Caco-2 (cell line): ENCODE results near the gene MVB12B. TPM values are rescaled to one million over a fixed set of nuclear protein-coding genes. Genes with fewer than 3 reads are reported as not detected.

ENCODE experiments used
- BruUV-seq: library from RNA; stranded (reverse); fragments of 400-500 nt; replicated peaks from 2 replicates; lab custom pipeline; 2021; lab: Mats Ljungman, UMichigan
- CTCF ChIA-PET: fragments of 300-600 bp; sonication (Branson Sonifier 250); formaldehyde crosslinking; loops from one replicate; lab custom pipeline; 2022; ENCODE audit warnings: antibody characterized with exemption; lab: Charles Lee
- POLR2A ChIA-PET: fragments of 300-600 bp; sonication (Branson Sonifier 250); formaldehyde crosslinking; loops from one replicate; lab custom pipeline; 2022; ENCODE audit warnings: antibody characterized with exemption; lab: Charles Lee
- DNase-seq, 2 experiments: peaks; one replicate each; pipeline versions ENCODE4 v3.0.0 to v3.0.0-alpha.2; 2020 to 2022
- H3K27me3 ChIP-seq: replicated peaks from 2 replicates; pipeline ENCODE4 v1.6.0; 2011; ENCODE audit warnings: low read length; ENCODE audit not compliant: control insufficient read depth, insufficient read depth
- H3K36me3 ChIP-seq: 2 replicates; pipeline ENCODE4 v1.5.1; 2011; ENCODE audit warnings: low read length; ENCODE audit not compliant: control insufficient read depth, insufficient read depth
- H3K4me1 ChIP-seq: fragments of 250-450 bp; sonication (Bioruptor Pico); 2 replicates; pipeline ENCODE4 v1.5.1; 2020; ENCODE audit warnings: mild to moderate bottlenecking
- H3K4me3 ChIP-seq: 2 replicates; pipeline ENCODE4 v1.5.1; 2011; ENCODE audit warnings: low read depth, mild to moderate bottlenecking, control low read depth, low read length
- H3K9me3 ChIP-seq: fragments of 250-450 bp; sonication (Bioruptor Pico); 2 replicates; pipeline ENCODE4 v1.5.1; 2020; ENCODE audit warnings: mild to moderate bottlenecking, moderate library complexity
- H3K27ac Mint-ChIP-seq: one replicate; pipeline ENCODE4 v1.8.0; 2022; ENCODE audit warnings: mixed read lengths; ENCODE audit not compliant: unreplicated experiment
- H3K27me3 Mint-ChIP-seq: one replicate; pipeline ENCODE4 v1.8.0; 2022; ENCODE audit warnings: mixed read lengths; ENCODE audit not compliant: insufficient read depth, unreplicated experiment
- H3K36me3 Mint-ChIP-seq: one replicate; pipeline ENCODE4 v1.8.0; 2022; ENCODE audit warnings: mild to moderate bottlenecking, mixed read lengths; ENCODE audit not compliant: insufficient read depth, unreplicated experiment
- H3K4me1 Mint-ChIP-seq: one replicate; pipeline ENCODE4 v1.8.0; 2022; ENCODE audit warnings: low read depth, mixed read lengths; ENCODE audit not compliant: unreplicated experiment
- H3K4me3 Mint-ChIP-seq: one replicate; pipeline ENCODE4 v1.8.0; 2022; ENCODE audit warnings: mild to moderate bottlenecking, moderate library complexity, mixed read lengths; ENCODE audit not compliant: unreplicated experiment
- H3K9me3 Mint-ChIP-seq: one replicate; pipeline ENCODE4 v1.8.0; 2022; ENCODE audit warnings: mixed read lengths; ENCODE audit not compliant: unreplicated experiment
- intact Hi-C: fragments of 100-400 bp; cut with micrococcal nuclease; formaldehyde crosslinking; loops from one replicate; pipeline ENCODE4 v1.10.0; 2022; ENCODE audit not compliant: unreplicated experiment
- total RNA-seq: library from RNA; stranded (reverse); gene quantifications from 2 replicates; pipeline ENCODE4 v1.2.3, GENCODE V29; 2022
- TF ChIP-seq, protein P1 (sequence below), 2 experiments: fragments of 200-600 bp in 1 of 2; IDR thresholded peaks; 1 replicate in 1 of 2; 2 replicates in 1 of 2; pipeline versions ENCODE4 v1.5.1 to v1.8.0; 2011 to 2022; ENCODE audit warnings: antibody characterized with exemption in 1 of 2, control low read depth in 1 of 2, inconsistent platforms in 1 of 2, low read depth in 1 of 2, low read length in 1 of 2, mild to moderate bottlenecking in 1 of 2, moderate library complexity in 1 of 2; ENCODE audit not compliant: insufficient read depth in 1 of 2, severe bottlenecking in 1 of 2, unreplicated experiment in 1 of 2

MVB12B gene
- total RNA-seq, 1 experiment from 2014 or later, result 24.4 TPM

GRCh38 chr9:126431077-126431742, 104.6 kb downstream of the MVB12B start:
- no peak overlapping the region for H3K4me3 ChIP-seq
- no peaks in the 10 kb centered on the region for H3K4me1 Mint-ChIP-seq
- DNase-seq, result no peak
- no peaks in the 10 kb centered on the region for H3K36me3 ChIP-seq
- TF ChIP-seq, protein P1, sequence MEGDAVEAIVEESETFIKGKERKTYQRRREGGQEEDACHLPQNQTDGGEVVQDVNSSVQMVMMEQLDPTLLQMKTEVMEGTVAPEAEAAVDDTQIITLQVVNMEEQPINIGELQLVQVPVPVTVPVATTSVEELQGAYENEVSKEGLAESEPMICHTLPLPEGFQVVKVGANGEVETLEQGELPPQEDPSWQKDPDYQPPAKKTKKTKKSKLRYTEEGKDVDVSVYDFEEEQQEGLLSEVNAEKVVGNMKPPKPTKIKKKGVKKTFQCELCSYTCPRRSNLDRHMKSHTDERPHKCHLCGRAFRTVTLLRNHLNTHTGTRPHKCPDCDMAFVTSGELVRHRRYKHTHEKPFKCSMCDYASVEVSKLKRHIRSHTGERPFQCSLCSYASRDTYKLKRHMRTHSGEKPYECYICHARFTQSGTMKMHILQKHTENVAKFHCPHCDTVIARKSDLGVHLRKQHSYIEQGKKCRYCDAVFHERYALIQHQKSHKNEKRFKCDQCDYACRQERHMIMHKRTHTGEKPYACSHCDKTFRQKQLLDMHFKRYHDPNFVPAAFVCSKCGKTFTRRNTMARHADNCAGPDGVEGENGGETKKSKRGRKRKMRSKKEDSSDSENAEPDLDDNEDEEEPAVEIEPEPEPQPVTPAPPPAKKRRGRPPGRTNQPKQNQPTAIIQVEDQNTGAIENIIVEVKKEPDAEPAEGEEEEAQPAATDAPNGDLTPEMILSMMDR (IDR thresholded peaks at IDR 0.05; ENCODE audit: insufficient read depth in 1 of 2, low read depth in 1 of 2, low read length in 1 of 2, severe bottlenecking in 1 of 2, unreplicated experiment in 1 of 2), result no peak
- H3K27me3 ChIP-seq, result no peaks in the 10 kb centered on the region
- BruUV-seq, result no TSS peak
- H3K27ac Mint-ChIP-seq, result no peak overlapping the region
- no peaks in the 10 kb centered on the region for H3K9me3 Mint-ChIP-seq
- H3K9me3 ChIP-seq, result no peaks in the 10 kb centered on the region
- no peak overlapping the region for H3K4me3 Mint-ChIP-seq
- no peaks in the 10 kb centered on the region for H3K4me1 ChIP-seq
- CTCF ChIA-PET, result no interaction called here
- POLR2A ChIA-PET, result no interaction called here
- no peaks in the 10 kb centered on the region for H3K36me3 Mint-ChIP-seq
- intact Hi-C loops, result no loop called here
- no peaks in the 10 kb centered on the region for H3K27me3 Mint-ChIP-seq

DNA sequence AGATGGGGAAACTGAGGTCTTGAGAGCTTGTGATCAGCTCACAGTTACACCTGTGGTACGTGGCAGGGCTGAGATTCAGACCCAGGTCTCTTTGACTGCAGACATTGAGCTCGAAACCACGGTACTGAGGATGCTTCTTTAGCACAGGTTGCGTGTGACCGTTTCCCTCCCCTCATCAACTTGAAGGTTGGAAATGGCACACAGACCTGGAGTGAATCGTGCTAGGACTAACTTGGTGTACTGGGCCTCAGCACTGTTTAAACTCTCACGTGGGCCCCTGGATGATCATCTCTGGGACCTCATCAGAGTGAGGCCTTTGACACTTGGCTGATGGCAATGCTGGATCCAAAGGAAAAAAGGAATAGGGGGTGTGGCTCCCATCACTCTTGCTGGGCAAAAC, 106.0 kb downstream of the MVB12B start:
- Mint-ChIP-seq H3K27ac (no peak overlapping the region), H3K27me3 (no peaks in the 10 kb centered on the region), H3K36me3 (no peaks in the 10 kb centered on the region), H3K4me1 (no peaks in the 10 kb centered on the region), H3K4me3 (no peak overlapping the region), H3K9me3 (no peaks in the 10 kb centered on the region)
- Histone ChIP-seq H3K27me3 (no peaks in the 10 kb centered on the region), H3K4me1 (no peaks in the 10 kb centered on the region), H3K36me3 (no peaks in the 10 kb centered on the region), H3K9me3 (no peaks in the 10 kb centered on the region), H3K4me3 (no peak overlapping the region)
- ChIA-PET CTCF (no interaction called here), POLR2A (no interaction called here)
- TF ChIP-seq, protein P1 (IDR thresholded peaks at IDR 0.05; ENCODE audit: insufficient read depth in 1 of 2, low read depth in 1 of 2, low read length in 1 of 2, severe bottlenecking in 1 of 2, unreplicated experiment in 1 of 2), result no peak
- no peak for DNase-seq
- intact Hi-C loops, result no loop called here
- no TSS peak for BruUV-seq

DNA sequence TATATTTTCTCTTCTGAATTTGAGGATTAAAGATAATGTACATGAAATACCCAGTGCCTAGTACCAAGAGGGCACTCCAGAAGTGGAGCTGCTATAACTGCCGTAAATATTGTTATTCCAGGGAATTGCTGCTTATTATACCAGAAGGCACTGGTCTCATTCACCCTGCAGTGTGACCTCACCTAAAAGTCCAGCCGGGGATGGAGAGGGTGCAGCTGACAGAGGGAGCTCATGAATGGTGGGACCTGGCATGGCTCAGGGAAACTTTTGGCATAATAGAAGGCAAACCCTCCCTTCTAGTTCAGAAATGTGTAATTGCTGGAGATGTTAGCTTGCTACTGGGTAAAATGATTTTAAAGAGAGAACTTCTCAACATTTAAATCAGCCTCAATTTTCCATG, 108.5 kb downstream of the MVB12B start:
- Mint-ChIP-seq H3K9me3 (no peaks in the 10 kb centered on the region), H3K36me3 (no peaks in the 10 kb centered on the region), H3K27me3 (no peaks in the 10 kb centered on the region), H3K27ac (no peak overlapping the region), H3K4me1 (no peaks in the 10 kb centered on the region), H3K4me3 (no peak overlapping the region)
- H3K4me1 ChIP-seq, result no peaks in the 10 kb centered on the region
- H3K4me3 ChIP-seq, result no peak overlapping the region
- no peaks in the 10 kb centered on the region for H3K27me3 ChIP-seq
- intact Hi-C loops, result no loop called here
- DNase-seq, result no peak
- TF ChIP-seq, protein P1 (IDR thresholded peaks at IDR 0.05; ENCODE audit: insufficient read depth in 1 of 2, low read depth in 1 of 2, low read length in 1 of 2, severe bottlenecking in 1 of 2, unreplicated experiment in 1 of 2), result no peak
- no TSS peak for BruUV-seq
- POLR2A ChIA-PET, result no interaction called here
- CTCF ChIA-PET, result interaction anchor here (1.0 kb wide), 2 partner anchors 33 to 36 kb away, joined by 3 to 7 read pairs; no protein-coding TSS in a partner anchor
- H3K36me3 ChIP-seq, result no peaks in the 10 kb centered on the region; the same call in 1 of the 2 replicates
- no peaks in the 10 kb centered on the region for H3K9me3 ChIP-seq
